GM20000 (cell line): Measurements from ENCODE around the gene FYCO1.
A peak's percentile ranks its signal among the peaks of the same experiment; 100 is the strongest.

Experiments used
- DNase-seq: peaks from one replicate; pipeline ENCODE4 v3.0.0; 2012; ENCODE audit warnings: low spot score
- TF ChIP-seq, protein P1 (sequence below): IDR thresholded peaks from 2 replicates; pipeline ENCODE4 v1.5.1; 2012; ENCODE audit warnings: mild to moderate bottlenecking, control low read depth; ENCODE audit errors: extremely low read depth, missing control alignments

Gene FYCO1

DNA sequence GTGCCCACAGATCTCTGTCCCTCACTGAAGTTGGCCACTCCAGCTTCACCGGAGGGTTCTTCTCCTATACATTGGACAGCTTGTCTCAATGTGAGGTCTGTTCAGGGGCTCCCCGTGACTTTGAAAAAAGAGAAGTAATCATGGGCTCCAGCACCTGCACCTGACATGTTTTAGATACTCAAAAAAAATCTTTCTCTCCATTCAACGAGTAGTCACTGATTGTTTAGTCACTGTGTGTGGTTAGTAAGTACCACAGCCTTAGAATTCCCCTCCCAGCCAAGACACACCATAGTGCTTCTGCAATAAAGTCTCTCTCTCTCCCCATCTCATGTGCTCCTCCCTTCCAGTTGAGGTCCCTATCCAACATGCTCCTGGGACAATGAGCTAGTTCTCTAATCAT lies 90.7 kb downstream of the FYCO1 start:
- TF ChIP-seq, protein P1, sequence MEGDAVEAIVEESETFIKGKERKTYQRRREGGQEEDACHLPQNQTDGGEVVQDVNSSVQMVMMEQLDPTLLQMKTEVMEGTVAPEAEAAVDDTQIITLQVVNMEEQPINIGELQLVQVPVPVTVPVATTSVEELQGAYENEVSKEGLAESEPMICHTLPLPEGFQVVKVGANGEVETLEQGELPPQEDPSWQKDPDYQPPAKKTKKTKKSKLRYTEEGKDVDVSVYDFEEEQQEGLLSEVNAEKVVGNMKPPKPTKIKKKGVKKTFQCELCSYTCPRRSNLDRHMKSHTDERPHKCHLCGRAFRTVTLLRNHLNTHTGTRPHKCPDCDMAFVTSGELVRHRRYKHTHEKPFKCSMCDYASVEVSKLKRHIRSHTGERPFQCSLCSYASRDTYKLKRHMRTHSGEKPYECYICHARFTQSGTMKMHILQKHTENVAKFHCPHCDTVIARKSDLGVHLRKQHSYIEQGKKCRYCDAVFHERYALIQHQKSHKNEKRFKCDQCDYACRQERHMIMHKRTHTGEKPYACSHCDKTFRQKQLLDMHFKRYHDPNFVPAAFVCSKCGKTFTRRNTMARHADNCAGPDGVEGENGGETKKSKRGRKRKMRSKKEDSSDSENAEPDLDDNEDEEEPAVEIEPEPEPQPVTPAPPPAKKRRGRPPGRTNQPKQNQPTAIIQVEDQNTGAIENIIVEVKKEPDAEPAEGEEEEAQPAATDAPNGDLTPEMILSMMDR = no peak
- peak; percentile 64 for DNase-seq

DNA sequence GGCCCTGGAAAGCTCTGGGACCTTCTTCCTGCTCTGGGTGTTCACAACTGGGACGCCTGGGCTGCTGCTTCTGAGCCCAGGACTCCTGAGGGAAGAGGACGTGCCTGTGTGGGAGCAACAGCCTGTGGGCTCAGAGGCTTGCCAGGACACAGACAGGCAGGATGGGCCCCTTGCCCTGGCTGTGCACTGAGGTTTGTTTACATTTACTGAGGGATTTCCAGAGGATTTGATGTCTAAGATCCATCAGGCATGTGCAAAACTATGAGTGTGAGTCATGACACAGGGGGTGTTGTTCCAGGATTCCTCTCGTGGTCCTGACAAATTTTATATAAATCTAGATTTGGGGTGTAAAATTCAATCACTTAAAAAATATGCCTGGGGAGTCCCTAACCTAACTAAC lies 98.7 kb downstream of the FYCO1 start:
- no peak for DNase-seq
- TF ChIP-seq, protein P1 = no peak

DNA sequence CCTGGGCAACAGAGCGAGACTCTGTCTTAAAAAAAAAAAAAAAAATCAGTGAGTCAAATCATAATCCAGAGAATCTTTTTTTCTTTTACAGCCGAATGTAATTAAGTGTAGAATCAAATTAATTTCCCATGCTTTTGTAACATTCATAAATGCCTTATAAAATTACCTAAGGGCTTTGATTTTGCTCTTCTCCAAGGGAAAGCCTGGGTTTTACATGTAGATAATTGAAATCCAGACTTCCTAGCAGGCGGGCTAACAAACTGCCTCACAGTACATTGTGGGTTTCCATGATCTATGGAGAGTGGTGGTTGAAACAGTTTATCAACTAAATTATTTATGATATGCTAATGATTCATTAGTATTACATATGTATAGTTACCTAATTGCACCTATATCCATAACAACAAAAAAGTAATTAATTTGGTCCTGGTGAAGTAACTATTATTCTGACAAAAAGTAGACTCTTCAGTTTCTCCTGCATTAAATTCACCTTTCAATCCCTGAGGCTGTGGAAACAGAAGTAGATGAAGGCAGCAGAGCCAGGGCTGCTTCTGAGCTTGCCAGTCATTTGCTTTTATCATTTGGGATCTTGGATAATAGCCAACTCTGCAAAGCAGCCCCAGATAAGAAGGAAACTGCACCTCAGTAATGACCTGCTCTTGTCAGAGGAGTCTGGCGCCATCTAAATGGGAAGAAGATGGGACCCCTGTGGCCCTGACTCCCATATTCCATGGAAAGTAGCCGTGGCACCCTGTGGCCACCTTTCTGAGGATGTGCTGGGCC lies 99.7 kb downstream of the FYCO1 start:
- TF ChIP-seq, protein P1 = no peak
- DNase-seq = no peak

DNA sequence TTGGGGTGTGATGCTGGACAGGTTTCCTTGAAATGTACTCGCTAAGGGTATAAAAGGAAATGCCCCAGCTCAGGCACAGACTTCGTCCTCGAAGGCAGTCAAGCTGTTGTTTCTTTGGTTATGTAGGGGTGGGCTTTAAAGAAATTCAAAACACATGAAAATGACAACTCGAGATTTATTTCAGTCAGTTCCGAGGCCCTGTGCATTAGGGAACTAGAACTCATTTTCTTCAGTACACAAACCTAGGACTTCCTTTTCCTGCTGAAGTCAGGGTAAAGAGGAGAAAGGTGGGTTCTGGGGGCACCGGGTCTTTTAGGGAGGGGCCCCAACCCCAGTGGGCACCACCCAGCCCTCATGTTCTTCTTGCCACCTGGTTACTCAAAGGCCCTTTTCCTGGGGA lies 101.6 kb downstream of the FYCO1 start:
- no peak for DNase-seq
- TF ChIP-seq, protein P1 = no peak

DNA sequence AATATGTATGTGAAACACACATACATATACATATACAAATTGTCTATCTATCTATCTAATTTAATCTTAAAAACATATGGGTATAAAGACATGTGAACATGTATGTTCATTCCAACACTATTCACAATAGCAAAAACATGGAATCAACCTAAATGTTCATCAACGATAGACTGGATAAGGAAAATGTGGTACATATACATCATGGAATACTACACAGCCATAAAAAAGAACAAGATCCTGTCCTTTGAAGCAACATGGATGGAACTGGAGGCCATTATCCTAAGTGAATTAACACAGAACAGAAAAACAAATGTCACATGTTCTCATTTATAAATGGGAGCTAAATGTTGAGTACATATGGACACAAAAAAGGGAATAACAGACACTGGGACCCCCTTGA lies 103.5 kb downstream of the FYCO1 start:
- no peak for DNase-seq
- TF ChIP-seq, protein P1 = no peak

DNA sequence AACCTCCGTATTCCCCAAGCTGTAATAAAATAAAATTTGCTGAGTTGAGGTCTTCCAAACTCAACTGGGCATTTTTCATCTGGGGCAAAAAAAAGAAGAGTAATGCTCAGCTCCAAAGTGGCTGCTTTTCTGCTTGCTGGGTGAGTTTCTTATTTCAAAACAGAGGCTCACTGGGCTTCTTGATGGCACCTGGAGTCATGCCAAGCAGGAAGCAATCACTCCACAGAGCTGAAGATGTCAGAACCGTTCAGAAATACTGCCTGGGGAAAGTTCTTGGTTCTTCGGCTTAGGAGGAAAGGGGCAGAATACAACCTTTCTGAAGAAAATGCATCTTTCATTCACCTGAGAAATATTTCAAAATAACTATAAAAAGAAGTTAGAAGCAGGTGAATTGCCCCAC lies 105.2 kb downstream of the FYCO1 start:
- no peak for DNase-seq
- TF ChIP-seq, protein P1 = no peak

DNA sequence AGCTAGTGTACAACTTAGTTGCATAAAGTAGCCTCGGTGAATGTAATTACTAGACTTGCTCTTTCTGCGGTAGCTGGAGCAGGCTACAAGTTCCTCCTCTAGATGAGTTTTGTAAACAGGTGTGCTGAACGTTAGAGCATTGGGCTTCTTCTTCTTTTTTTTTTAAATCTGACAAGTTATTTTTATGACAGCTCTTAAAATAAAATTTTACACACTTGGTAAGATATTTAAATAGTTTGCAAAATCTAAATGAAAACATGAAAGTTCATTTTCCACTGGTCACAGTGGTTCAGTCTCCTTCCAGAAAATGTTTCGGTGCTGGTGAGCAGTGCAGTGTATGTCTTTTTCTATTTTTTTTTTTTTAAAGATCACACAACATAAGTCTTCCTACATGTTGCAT lies 106.3 kb downstream of the FYCO1 start:
- TF ChIP-seq, protein P1 = no peak
- DNase-seq = no peak
